Measurements from ENCODE around the gene MYLK.

Gene MYLK

GRCh38 chr3:123768480-123769355 lies 115.4 kb downstream of the MYLK start:
- no peak for DNase-seq

- no peak for DNase-seq
Measured at GRCh38 chr3:123767564-123768292, 116.4 kb downstream of the MYLK start.

GRCh38 chr3:123767009-123767372 lies 117.1 kb downstream of the MYLK start:
- no peak for DNase-seq

- no peak for DNase-seq
Measured at GRCh38 chr3:123766193-123767008, 117.7 kb downstream of the MYLK start.

- DNase-seq = no peak
Measured at GRCh38 chr3:123765475-123766128, 118.5 kb downstream of the MYLK start.

GRCh38 chr3:123764647-123765046 lies 119.5 kb downstream of the MYLK start:
- DNase-seq = no peak

- DNase-seq = no peak
Measured at GRCh38 chr3:123762805-123763204, 121.3 kb downstream of the MYLK start.

GRCh38 chr3:123760817-123761216 lies 123.3 kb downstream of the MYLK start:
- no peak for DNase-seq

- DNase-seq = no peak
Measured at GRCh38 chr3:123759871-123760270, 124.3 kb downstream of the MYLK start.

- DNase-seq = no peak
Measured at GRCh38 chr3:123759311-123759710, 124.8 kb downstream of the MYLK start.

- no peak for DNase-seq
Measured at GRCh38 chr3:123758081-123758564, 126.0 kb downstream of the MYLK start.

- DNase-seq = no peak
Measured at GRCh38 chr3:123757281-123757940, 126.7 kb downstream of the MYLK start.

- DNase-seq = no peak
Measured at GRCh38 chr3:123755501-123755900, 128.6 kb downstream of the MYLK start.

GRCh38 chr3:123755085-123755484 lies 129.0 kb downstream of the MYLK start:
- DNase-seq = no peak

GRCh38 chr3:123753286-123753685 lies 130.8 kb downstream of the MYLK start:
- no peak for DNase-seq

GRCh38 chr3:123752228-123752627 lies 131.9 kb downstream of the MYLK start:
- no peak for DNase-seq

GRCh38 chr3:123751433-123751832 lies 132.7 kb downstream of the MYLK start:
- DNase-seq = no peak

GRCh38 chr3:123750659-123751420 lies 133.3 kb downstream of the MYLK start:
- DNase-seq = no peak

GRCh38 chr3:123750209-123750608 lies 133.9 kb downstream of the MYLK start:
- no peak for DNase-seq

GRCh38 chr3:123749711-123750110 lies 134.4 kb downstream of the MYLK start:
- DNase-seq = no peak

GRCh38 chr3:123745184-123745855 lies 138.8 kb downstream of the MYLK start:
- DNase-seq = no peak

Data from stimulated activated CD4-positive, alpha-beta T cell treated with anti-CD3 and anti-CD28 coated beads, Interleukin-15, amount 100 ng/mL, for 24 hours (primary cell).